MCF 10A (cell line): ENCODE measurements around the gene DYNC1I2. TPM values are rescaled to one million over a fixed set of nuclear protein-coding genes. Genes with fewer than 3 reads are reported as not detected.

Experiments used
- BruUV-seq: library from RNA; stranded (reverse); fragments of 400-500 nt; replicated peaks from 2 replicates; lab custom pipeline; 2021; lab: Mats Ljungman, UMichigan
- CTCF ChIA-PET: fragments of 300-600 bp; sonication (Branson Sonifier 250); formaldehyde crosslinking; extraction: SDS; loops from one replicate; lab custom pipeline; 2021; ENCODE audit warnings: antibody characterized with exemption, inconsistent platforms; lab: Yijun Ruan, JAX
- POLR2A ChIA-PET: fragments of 300-600, 350-650 bp; sonication (Branson Sonifier 250); formaldehyde crosslinking; extraction: SDS; loops from one replicate; lab custom pipeline; 2020; ENCODE audit warnings: antibody characterized with exemption, inconsistent platforms; lab: Yijun Ruan, JAX
- DNase-seq: peaks from one replicate; pipeline ENCODE4 v3.0.0-alpha.2; 2018; ENCODE audit not compliant: unreplicated experiment
- H3K27ac Mint-ChIP-seq: one replicate; pipeline ENCODE4 v1.8.0; 2022; ENCODE audit warnings: mild to moderate bottlenecking, low read depth, mixed read lengths; ENCODE audit not compliant: unreplicated experiment
- H3K27me3 Mint-ChIP-seq: one replicate; pipeline ENCODE4 v1.8.0; 2022; ENCODE audit warnings: mixed read lengths; ENCODE audit not compliant: insufficient read depth, unreplicated experiment
- H3K36me3 Mint-ChIP-seq: one replicate; pipeline ENCODE4 v1.8.0; 2022; ENCODE audit warnings: mild to moderate bottlenecking, moderate library complexity, mixed read lengths; ENCODE audit not compliant: insufficient read depth, unreplicated experiment
- H3K4me1 Mint-ChIP-seq: one replicate; pipeline ENCODE4 v1.8.0; 2022; ENCODE audit warnings: mixed read lengths; ENCODE audit not compliant: insufficient read depth, unreplicated experiment
- H3K4me3 Mint-ChIP-seq: one replicate; pipeline ENCODE4 v1.8.0; 2022; ENCODE audit warnings: mild to moderate bottlenecking, moderate library complexity, mixed read lengths; ENCODE audit not compliant: unreplicated experiment
- H3K9me3 Mint-ChIP-seq: one replicate; pipeline ENCODE4 v1.8.0; 2022; ENCODE audit warnings: mixed read lengths; ENCODE audit not compliant: unreplicated experiment
- intact Hi-C: fragments of 100-400 bp; cut with micrococcal nuclease; formaldehyde crosslinking; loops from 2 replicates; pipeline ENCODE4 v1.14.1; 2022
- total RNA-seq: library from RNA; stranded (reverse); gene quantifications from 2 replicates; pipeline ENCODE4 v1.2.3, GENCODE V29; 2022
- TF ChIP-seq, protein P1 (sequence below): fragments of 200-600 bp; IDR thresholded peaks from one replicate; pipeline ENCODE4 v1.8.0; 2022; ENCODE audit warnings: antibody characterized with exemption, mild to moderate bottlenecking; ENCODE audit not compliant: unreplicated experiment

The DYNC1I2 gene
- total RNA-seq, 1 experiment from 2014 or later, result 77.7 TPM

DNA sequence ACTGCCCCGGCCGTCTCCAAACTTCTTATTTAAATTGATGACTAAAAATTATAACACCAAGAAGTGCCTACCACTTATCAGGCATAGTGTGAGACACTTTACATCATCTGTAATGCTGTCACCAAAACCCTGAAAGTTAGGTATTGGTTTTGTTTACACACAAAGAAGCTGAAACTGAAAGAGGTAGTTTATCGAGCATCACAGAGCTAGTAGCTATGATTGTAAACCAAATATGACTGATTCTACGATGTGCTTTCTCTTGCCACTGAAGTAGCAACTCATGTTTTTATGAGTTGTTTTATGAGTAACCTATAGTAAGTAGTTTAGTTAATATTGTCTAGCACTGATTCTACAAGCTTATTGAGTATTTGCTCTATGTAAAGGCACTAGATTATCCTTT, 31.5 kb downstream of the DYNC1I2 start:
- TF ChIP-seq, protein P1, sequence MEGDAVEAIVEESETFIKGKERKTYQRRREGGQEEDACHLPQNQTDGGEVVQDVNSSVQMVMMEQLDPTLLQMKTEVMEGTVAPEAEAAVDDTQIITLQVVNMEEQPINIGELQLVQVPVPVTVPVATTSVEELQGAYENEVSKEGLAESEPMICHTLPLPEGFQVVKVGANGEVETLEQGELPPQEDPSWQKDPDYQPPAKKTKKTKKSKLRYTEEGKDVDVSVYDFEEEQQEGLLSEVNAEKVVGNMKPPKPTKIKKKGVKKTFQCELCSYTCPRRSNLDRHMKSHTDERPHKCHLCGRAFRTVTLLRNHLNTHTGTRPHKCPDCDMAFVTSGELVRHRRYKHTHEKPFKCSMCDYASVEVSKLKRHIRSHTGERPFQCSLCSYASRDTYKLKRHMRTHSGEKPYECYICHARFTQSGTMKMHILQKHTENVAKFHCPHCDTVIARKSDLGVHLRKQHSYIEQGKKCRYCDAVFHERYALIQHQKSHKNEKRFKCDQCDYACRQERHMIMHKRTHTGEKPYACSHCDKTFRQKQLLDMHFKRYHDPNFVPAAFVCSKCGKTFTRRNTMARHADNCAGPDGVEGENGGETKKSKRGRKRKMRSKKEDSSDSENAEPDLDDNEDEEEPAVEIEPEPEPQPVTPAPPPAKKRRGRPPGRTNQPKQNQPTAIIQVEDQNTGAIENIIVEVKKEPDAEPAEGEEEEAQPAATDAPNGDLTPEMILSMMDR, result no peak
- Mint-ChIP-seq H3K4me1 (no peaks in the 10 kb centered on the region), H3K9me3 (no peaks in the 10 kb centered on the region), H3K27ac (no peak overlapping the region), H3K4me3 (no peak overlapping the region), H3K36me3 (peaks cover 52% of the 10 kb centered on the region), H3K27me3 (no peaks in the 10 kb centered on the region)
- BruUV-seq, result no TSS peak
- intact Hi-C loops, result no loop called here
- POLR2A ChIA-PET, result no interaction called here
- CTCF ChIA-PET, result interaction anchor here (0.9 to 1.9 kb wide), 2 partner anchors 13 to 15 kb away, joined by 3 to 5 read pairs; no protein-coding TSS in a partner anchor
- no peak for DNase-seq

DNA sequence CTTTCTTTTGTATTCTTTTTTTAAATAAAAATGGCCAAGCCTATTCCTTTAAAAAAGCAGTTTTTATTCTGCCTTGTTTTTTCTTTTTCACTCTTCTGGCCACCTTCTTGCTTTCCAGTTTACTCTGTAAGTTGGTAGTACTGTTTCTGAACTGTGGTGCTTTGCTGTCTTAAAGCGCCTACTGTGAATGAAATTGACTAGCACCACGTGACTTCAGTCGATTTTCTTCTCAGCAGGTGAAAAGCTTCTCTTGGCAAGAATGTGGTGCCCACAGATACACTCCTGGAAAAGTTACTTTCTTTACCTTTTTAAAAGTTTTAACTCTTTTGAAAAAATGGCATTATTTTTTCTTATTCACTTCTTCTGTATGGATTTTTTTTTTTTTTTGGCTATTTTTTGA, 32.4 kb downstream of the DYNC1I2 start:
- ChIA-PET POLR2A (interaction anchor here (0.7 kb wide), 1 partner anchor 787 kb away, joined by 4 read pairs; no protein-coding TSS in a partner anchor), CTCF (interaction anchor here (0.5 kb wide), 1 partner anchor 323 kb away, joined by 3 read pairs; no protein-coding TSS in a partner anchor)
- Mint-ChIP-seq H3K9me3 (no peaks in the 10 kb centered on the region), H3K4me1 (no peaks in the 10 kb centered on the region), H3K27me3 (no peaks in the 10 kb centered on the region), H3K4me3 (no peak overlapping the region), H3K36me3 (peaks cover 56% of the 10 kb centered on the region), H3K27ac (no peak overlapping the region)
- BruUV-seq, result no TSS peak
- intact Hi-C loops, result no loop called here
- TF ChIP-seq, protein P1, result no peak
- no peak for DNase-seq

DNA sequence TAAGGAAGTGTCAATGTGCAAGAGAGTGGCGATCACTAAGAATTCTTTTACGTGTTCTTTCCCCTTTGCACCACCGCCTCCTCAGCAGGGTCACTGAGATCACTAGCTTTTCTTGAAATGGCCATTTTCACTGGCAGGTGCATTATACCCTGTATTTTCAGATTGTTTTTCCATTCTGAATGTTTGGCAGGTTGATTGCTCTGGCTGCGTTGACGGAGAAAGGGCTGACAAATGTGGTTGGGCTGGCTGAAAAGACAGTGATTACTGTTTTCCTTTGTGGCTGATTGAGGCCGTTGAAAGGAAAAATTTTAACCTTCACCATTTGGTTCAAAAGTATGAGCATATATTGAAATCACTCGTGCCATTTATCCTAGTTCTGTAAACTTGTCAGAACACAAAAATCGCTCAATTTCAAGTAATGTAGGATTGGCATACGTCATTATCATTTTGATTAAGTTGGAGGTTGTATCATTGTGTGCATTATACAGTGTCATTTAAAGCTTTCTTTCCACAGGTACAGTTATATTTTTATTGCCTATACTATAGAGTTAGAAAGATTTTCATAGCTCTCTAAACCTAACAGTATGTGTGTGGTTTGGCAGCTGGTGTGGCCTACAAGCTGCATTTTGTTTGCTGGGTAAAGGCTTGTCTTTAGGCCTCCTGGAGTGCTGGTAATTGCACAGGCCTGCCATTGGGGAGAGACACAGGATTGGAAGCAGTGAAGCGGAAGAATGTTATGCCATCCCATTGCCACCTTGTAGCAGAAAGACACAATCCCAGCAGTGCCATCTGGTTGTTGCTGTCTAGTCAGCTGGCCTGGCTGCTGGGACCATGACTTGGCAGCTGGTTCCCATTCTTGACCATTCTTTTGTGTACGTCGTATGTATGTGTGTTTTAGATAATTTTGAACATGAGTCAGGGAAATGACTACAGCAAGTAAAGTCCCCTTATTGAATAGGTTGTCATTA, 36.7 kb downstream of the DYNC1I2 start:
- Mint-ChIP-seq H3K36me3 (peaks cover 50% of the 10 kb centered on the region), H3K4me3 (no peak overlapping the region), H3K27me3 (no peaks in the 10 kb centered on the region), H3K27ac (no peak overlapping the region), H3K9me3 (no peaks in the 10 kb centered on the region), H3K4me1 (no peaks in the 10 kb centered on the region)
- CTCF ChIA-PET, result interaction anchor here (0.6 kb wide), 1 partner anchor 18 kb away, joined by 3 read pairs; no protein-coding TSS in a partner anchor
- TF ChIP-seq, protein P1, result no peak
- POLR2A ChIA-PET, result interaction anchor here (1.2 kb wide), 1 partner anchor 18 kb away, joined by 3 read pairs; no protein-coding TSS in a partner anchor
- intact Hi-C loops, result no loop called here
- BruUV-seq, result no TSS peak
- DNase-seq, result no peak

DNA sequence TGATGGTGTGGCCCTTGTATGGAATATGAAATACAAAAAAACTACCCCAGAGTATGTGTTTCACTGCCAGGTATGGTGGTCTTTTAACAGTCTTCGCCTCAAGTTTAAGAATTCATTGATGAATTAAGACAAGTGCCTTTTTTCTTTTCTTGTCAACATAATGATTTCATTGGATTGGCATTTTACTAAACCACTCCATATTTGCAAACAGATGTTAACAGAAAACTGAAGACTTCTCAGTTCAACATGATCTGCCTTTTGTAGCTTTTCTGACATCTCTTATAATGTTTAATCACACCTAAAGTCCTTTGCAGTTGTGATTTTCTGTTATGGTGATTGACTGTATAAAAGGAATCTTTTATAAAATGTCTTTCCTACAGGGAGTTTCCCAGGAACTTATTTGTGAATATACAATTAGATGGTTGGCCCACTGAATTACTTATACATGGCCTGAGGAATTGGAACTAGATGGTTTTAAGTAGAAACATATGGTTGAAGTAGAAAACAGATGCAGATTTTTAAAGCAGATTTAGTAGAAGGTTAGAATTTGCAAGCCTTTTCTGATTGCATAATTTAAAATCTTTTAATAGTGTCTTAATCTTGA, 39.7 kb downstream of the DYNC1I2 start:
- TF ChIP-seq, protein P1, result no peak
- intact Hi-C loops, result no loop called here
- CTCF ChIA-PET, result no interaction called here
- no TSS peak for BruUV-seq
- DNase-seq, result no peak
- Mint-ChIP-seq H3K27me3 (no peaks in the 10 kb centered on the region), H3K4me1 (no peaks in the 10 kb centered on the region), H3K27ac (peak overlapping the region; percentile 46), H3K4me3 (no peak overlapping the region), H3K36me3 (peaks cover 59% of the 10 kb centered on the region), H3K9me3 (no peaks in the 10 kb centered on the region)
- POLR2A ChIA-PET, result no interaction called here
